ENCODE results near the gene PIK3R2. TPM values are rescaled to one million over a fixed set of nuclear protein-coding genes. Genes with fewer than 3 reads are reported as not detected.

The PIK3R2 gene
- polyA plus RNA-seq, 1 donor (not counting 4 experiments of a cell fraction or from before 2014, with no cell fraction given): 13.9 TPM

DNA sequence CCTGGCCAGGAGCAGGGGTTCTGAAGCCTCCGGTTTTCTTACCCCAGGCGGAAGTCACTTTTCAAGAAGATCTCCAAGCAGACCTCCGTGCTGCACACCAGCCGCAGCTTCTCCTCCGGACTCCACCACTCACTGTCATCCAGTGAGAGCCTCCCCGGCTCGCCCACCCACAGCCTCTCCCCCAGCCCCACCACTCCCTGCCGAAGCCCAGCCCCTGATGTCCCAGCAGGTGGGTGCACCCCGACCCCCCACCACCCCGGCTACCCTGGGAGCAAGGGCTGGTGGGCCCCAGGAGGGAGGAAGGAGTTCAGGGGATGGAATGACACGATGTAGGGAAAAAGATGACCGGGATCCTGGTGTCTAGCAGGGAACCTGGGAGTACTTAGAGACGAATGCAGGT, 5.6 kb upstream of the PIK3R2 start:
- no peak overlapping the region for H3K4me3 ChIP-seq (ENCODE audit: control insufficient read depth in 2 of 3, extremely low read depth in 1 of 3, insufficient read depth in 2 of 3, low read depth in 1 of 3, low read length in 3 of 3)
- no peak overlapping the region for H2AFZ ChIP-seq (ENCODE audit: control insufficient read depth, low read length)
- H3K9me3 ChIP-seq (ENCODE audit: control insufficient read depth, low read depth, low read length): no peaks in the 10 kb centered on the region
- no peaks in the 10 kb centered on the region for H3K27me3 ChIP-seq (ENCODE audit: control insufficient read depth, extremely low read depth, insufficient read depth, low read length)
- FAIRE-seq: no peak
- H3K9me1 ChIP-seq (ENCODE audit: control insufficient read depth, extremely low read depth, insufficient read depth, low read length): no peaks in the 10 kb centered on the region
- H4K20me1 ChIP-seq (ENCODE audit: control insufficient read depth, extremely low read depth, insufficient read depth, low read length): no peaks in the 10 kb centered on the region
- DNase-seq (ENCODE audit: low read depth, low spot score): no peak
- no peaks in the 10 kb centered on the region for H3K79me2 ChIP-seq (ENCODE audit: control insufficient read depth, insufficient read depth, low read length)
- TF ChIP-seq, protein P1, sequence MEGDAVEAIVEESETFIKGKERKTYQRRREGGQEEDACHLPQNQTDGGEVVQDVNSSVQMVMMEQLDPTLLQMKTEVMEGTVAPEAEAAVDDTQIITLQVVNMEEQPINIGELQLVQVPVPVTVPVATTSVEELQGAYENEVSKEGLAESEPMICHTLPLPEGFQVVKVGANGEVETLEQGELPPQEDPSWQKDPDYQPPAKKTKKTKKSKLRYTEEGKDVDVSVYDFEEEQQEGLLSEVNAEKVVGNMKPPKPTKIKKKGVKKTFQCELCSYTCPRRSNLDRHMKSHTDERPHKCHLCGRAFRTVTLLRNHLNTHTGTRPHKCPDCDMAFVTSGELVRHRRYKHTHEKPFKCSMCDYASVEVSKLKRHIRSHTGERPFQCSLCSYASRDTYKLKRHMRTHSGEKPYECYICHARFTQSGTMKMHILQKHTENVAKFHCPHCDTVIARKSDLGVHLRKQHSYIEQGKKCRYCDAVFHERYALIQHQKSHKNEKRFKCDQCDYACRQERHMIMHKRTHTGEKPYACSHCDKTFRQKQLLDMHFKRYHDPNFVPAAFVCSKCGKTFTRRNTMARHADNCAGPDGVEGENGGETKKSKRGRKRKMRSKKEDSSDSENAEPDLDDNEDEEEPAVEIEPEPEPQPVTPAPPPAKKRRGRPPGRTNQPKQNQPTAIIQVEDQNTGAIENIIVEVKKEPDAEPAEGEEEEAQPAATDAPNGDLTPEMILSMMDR (optimal IDR thresholded peaks at IDR 0.05 in 1 of 3, IDR thresholded peaks at IDR 0.05 in 1 of 3, conservative IDR thresholded peaks at IDR 0.05 in 1 of 3; ENCODE audit: extremely low read depth in 1 of 3, insufficient read depth in 2 of 3, low read length in 3 of 3): no peak
- TF ChIP-seq EZH2 (IDR thresholded peaks at IDR 0.05; ENCODE audit: low read length): no peak
- dilution Hi-C loops (cut with MboI; ENCODE audit: extremely low pct_ligation_motif_present, low sequenced_read_pairs): no loop called here
- H3K4me2 ChIP-seq (ENCODE audit: control insufficient read depth, extremely low read depth, insufficient read depth, low read depth, low read length): no peak overlapping the region
- no peak overlapping the region for H3K9ac ChIP-seq (ENCODE audit: control insufficient read depth, extremely low read depth, insufficient read depth, low read length)
- H3K4me1 ChIP-seq (ENCODE audit: control insufficient read depth, extremely low read depth, insufficient read depth, low read length): peaks cover 6% of the 10 kb centered on the region
- peaks cover 0 to 10% of the 10 kb centered on the region in 2 experiments for H3K36me3 ChIP-seq (ENCODE audit: control insufficient read depth in 2 of 2, extremely low read depth in 1 of 2, insufficient read depth in 2 of 2, low read length in 2 of 2)
- no peak overlapping the region for H3K27ac ChIP-seq (ENCODE audit: control insufficient read depth, insufficient read depth, low read length)

DNA sequence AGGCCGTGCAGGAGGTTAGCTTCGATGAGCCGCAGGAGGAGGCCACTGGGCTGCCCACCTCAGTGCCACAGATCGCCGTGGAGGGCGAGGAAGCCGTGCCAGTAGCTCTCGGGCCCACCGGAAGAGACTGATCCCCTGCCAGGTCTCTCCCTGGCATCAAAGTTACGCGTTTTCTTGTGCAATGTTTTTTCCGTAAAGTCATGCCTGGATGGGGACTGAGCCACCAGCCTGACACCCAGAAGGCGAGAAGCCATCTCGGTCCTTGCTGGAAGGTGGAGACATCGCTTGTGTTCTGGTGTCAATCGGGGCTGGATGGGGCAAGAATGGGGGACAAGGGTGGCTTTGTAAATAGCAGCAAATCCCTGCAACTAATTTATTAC, 3.4 kb upstream of the PIK3R2 start:
- Histone ChIP-seq H3K9me3 (ENCODE audit: control insufficient read depth, low read depth, low read length) (no peaks in the 10 kb centered on the region), H4K20me1 (ENCODE audit: control insufficient read depth, extremely low read depth, insufficient read depth, low read length) (no peaks in the 10 kb centered on the region), H3K36me3 (ENCODE audit: control insufficient read depth in 2 of 2, extremely low read depth in 1 of 2, insufficient read depth in 2 of 2, low read length in 2 of 2) (peaks cover 0 to 7% of the 10 kb centered on the region in 2 experiments), H3K4me1 (ENCODE audit: control insufficient read depth, extremely low read depth, insufficient read depth, low read length) (peaks cover 15% of the 10 kb centered on the region), H2AFZ (ENCODE audit: control insufficient read depth, low read length) (no peak overlapping the region), H3K79me2 (ENCODE audit: control insufficient read depth, insufficient read depth, low read length) (peaks cover 12% of the 10 kb centered on the region), H3K4me2 (ENCODE audit: control insufficient read depth, extremely low read depth, insufficient read depth, low read depth, low read length) (peak overlapping the region; percentile 17), H3K27me3 (ENCODE audit: control insufficient read depth, extremely low read depth, insufficient read depth, low read length) (no peaks in the 10 kb centered on the region), H3K27ac (ENCODE audit: control insufficient read depth, insufficient read depth, low read length) (no peak overlapping the region), H3K9me1 (ENCODE audit: control insufficient read depth, extremely low read depth, insufficient read depth, low read length) (no peaks in the 10 kb centered on the region), H3K4me3 (ENCODE audit: control insufficient read depth in 2 of 3, extremely low read depth in 1 of 3, insufficient read depth in 2 of 3, low read depth in 1 of 3, low read length in 3 of 3) (no peak overlapping the region), H3K9ac (ENCODE audit: control insufficient read depth, extremely low read depth, insufficient read depth, low read length) (no peak overlapping the region)
- DNase-seq (ENCODE audit: low read depth, low spot score): no peak
- dilution Hi-C loops (cut with MboI; ENCODE audit: extremely low pct_ligation_motif_present, low sequenced_read_pairs): no loop called here
- FAIRE-seq: no peak
- TF ChIP-seq, protein P1 (optimal IDR thresholded peaks at IDR 0.05 in 1 of 3, IDR thresholded peaks at IDR 0.05 in 1 of 3, conservative IDR thresholded peaks at IDR 0.05 in 1 of 3; ENCODE audit: extremely low read depth in 1 of 3, insufficient read depth in 2 of 3, low read length in 3 of 3): no peak
- TF ChIP-seq EZH2 (IDR thresholded peaks at IDR 0.05; ENCODE audit: low read length): no peak

All from keratinocyte (primary cell).